Fibroblast of pulmonary artery (primary cell): ENCODE data around the gene CELSR1.

Experiments used
- DNase-seq: peaks from one replicate; pipeline ENCODE4 v3.0.0-alpha.2; 2010; ENCODE audit warnings: low read depth
- H3K4me3 ChIP-seq: replicated peaks from 2 replicates; pipeline ENCODE4 v1.5.1; 2011; ENCODE audit warnings: low read depth, mild to moderate bottlenecking, control low read depth, low read length, moderate library complexity
- CTCF ChIP-seq: IDR thresholded peaks from 2 replicates; pipeline ENCODE4 v1.5.1; 2011; ENCODE audit warnings: mild to moderate bottlenecking, control low read depth, low read length, inconsistent platforms; ENCODE audit errors: missing control alignments

The CELSR1 gene

GRCh38 chr22:46536537-46537224 is 739 bp downstream of the CELSR1 start:
- no peak for TF ChIP-seq CTCF
- no peak for DNase-seq
- H3K4me3 ChIP-seq, result no peak overlapping the region

- H3K4me3 ChIP-seq, result no peak overlapping the region
- DNase-seq, result no peak
- TF ChIP-seq CTCF, result no peak
These were observed 1.4 kb downstream of the CELSR1 start for GRCh38 chr22:46535876-46536536.

GRCh38 chr22:46534901-46535630 is 2.4 kb downstream of the CELSR1 start:
- no peak for DNase-seq
- H3K4me3 ChIP-seq, result no peak overlapping the region

GRCh38 chr22:46534177-46534776 is 3.1 kb downstream of the CELSR1 start:
- no peak overlapping the region for H3K4me3 ChIP-seq
- no peak for DNase-seq
- TF ChIP-seq CTCF, result no peak

More at GRCh38 chr22:46534901-46535630, 2.4 kb downstream of the CELSR1 start:
- TF ChIP-seq CTCF, result no peak

GRCh38 chr22:46533070-46533833 is 4.2 kb downstream of the CELSR1 start:
- no peak for TF ChIP-seq CTCF
- no peak overlapping the region for H3K4me3 ChIP-seq
- no peak for DNase-seq

GRCh38 chr22:46532416-46532815 is 5.0 kb downstream of the CELSR1 start:
- no peak for DNase-seq
- no peak for TF ChIP-seq CTCF
- no peak overlapping the region for H3K4me3 ChIP-seq
